GM21526 (cell line): Measurements from ENCODE around the gene ACSL3.

Experiments used
- ATAC-seq: cut with Tn5 transposase; IDR thresholded peaks from one replicate; pipeline ENCODE4 v1.9.1; 2021; ENCODE audit warnings: moderate library complexity; ENCODE audit not compliant: unreplicated experiment, low FRiP score

ACSL3 gene

DNA sequence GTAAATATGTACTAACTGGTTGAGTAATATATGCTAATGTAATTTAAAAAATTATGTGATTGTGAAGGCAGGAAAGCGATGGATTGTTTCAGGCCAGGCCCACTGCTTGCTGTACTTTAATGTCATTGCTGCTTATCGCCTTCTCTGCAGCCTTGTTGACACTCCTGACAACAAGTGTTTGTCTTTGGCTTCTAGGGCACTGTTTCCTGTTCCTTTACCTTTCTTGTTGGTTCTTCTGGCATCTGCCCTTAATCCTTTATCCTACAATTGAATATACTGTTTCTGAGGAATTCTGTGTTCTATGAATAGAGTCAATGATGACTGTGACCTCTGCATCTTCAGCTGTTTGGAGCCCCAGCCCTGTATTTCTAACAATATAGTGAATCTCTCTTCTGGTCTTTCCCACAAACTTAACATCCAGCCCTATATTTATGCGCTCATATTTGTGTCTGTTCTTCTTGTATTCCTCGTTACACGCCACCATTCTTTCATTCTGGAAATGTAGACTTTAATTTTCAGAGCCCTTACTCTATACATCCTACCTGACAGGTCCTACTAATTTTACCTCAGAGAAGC is 17.6 kb downstream of the ACSL3 start:
- no peak for ATAC-seq

DNA sequence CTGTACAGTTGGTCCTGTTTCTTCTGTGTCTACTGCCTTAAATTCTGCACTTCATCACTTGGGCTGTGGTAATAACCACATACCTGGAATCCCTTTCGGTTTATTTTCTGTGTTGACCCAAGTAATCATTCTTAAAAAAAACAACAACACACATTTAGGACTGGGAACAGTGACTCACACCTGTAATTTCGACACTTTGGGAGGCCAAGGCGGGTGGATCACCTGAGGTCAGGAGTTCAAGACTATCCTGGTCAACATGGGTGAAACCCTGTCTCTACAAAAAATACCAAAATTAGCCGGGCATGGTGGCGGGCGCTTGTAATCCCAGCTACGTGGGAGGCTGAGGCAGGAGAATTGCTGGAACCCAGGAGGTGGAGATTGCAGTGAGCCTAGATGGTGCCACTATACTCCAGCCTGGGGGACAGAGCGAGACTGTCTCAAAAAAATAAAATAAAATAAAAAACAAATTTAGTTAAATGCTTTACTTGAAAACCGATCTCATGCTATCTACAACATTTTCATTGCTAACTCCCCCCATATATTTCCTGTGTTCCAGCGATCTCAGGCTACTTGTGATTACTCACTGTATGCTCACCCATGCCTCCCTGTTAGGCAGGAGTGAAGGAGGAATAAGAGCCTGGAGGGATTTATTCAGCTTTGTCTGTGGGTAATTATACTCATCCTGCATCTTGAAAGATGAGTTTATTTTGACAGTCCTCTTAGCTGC is 18.2 kb downstream of the ACSL3 start:
- ATAC-seq = no peak

DNA sequence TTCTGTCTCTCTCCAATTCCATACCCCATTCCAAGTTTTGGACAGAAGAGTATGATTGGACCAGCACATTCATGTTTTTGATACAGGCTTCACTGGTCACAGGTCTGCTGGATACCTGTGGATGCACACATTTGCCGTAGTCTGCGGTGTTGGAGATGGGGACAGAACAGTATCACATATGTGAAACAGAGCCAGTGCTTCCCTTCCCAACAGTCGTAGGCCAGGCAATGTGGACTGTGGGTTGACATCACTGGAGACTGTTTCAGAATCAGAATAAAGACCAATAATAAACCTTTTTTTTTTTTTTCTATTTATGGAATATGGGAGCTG is 18.7 kb downstream of the ACSL3 start:
- ATAC-seq = no peak

DNA sequence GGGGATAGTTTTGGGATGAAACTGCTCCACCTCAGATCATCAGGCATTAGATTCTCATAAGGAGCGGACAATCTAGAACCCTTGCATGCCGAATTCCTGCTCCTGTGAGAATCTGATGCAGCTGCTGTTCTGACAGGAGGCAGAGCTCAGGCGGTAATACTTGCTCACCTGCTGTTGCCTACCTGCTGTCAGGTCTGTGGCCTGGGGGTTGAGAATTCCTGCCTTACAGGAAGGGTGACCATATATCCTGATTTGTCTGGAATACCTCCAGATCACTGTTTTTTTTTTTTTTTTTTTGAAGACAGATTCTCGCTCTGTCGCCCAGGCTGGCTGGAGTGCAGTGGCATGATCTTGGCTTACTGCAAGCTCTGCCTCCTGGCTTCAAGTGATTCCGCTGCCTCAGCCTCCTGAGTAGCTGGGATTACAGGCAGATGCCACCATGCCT is 21.7 kb downstream of the ACSL3 start:
- ATAC-seq = no peak

GRCh38 chr2:222883420-222883819 is 22.6 kb downstream of the ACSL3 start:
- ATAC-seq = no peak

DNA sequence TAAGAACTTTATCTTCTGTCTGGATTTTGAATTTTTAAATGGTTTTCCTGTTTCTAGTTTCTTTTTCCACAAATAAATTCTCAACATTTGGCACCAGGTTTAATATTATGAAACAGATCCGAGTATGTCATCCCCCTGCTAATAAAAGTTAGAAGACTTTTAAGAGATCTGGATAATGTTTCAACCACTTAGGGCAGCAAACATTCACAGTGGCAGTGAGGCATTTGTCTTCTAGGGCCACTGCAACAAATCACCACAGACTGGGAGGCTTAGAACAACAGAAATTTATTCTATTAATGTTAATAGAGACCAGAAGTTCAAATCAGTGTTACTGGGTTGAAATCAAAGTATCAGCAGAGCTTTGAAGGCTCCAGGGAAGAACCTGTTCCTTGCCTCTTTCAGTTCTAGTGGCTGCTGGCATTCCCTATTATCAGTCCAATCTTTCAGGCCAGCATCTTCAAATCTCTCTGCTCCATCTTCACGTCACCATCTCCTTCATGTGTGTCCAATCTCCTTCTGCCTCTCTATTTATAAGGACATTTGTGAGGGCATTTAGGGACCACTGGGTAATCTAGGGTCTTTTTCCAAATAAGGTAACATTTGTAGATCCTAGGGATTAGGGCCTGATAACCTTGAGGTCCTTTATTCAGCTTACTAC is 23.4 kb downstream of the ACSL3 start:
- no peak for ATAC-seq

DNA sequence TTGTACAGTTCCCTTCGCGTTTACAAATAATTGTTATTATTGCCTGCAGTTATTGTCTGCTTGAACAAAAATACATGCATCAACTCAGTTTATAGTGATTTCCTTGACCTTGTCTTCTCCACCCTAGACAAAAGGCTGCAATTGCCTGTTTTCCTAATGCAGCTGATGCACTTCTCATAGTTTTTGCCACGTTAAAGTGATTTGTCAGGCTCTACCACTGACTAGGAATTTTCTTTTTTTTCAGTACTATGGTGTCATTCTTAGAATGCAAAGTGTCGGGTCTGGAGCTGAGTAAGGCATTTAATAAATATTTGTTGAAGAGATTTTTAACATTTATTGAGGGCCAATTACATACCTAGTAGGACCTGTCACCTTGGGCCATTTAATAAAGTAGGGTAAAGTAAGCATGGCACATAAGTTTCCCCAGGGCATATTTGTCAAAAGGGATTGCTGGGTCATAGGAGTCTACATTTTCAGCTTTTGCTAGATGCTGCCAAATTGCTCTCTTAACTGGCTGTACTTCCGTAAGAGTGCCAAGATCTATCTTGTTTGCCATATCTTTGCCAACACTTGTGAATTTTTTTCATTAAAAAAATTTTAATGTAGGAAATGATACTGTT is 24.1 kb downstream of the ACSL3 start:
- ATAC-seq = no peak

- no peak for ATAC-seq
These were observed 26.3 kb downstream of the ACSL3 start for GRCh38 chr2:222887124-222887523.

GRCh38 chr2:222888716-222889115 is 27.9 kb downstream of the ACSL3 start:
- no peak for ATAC-seq

DNA sequence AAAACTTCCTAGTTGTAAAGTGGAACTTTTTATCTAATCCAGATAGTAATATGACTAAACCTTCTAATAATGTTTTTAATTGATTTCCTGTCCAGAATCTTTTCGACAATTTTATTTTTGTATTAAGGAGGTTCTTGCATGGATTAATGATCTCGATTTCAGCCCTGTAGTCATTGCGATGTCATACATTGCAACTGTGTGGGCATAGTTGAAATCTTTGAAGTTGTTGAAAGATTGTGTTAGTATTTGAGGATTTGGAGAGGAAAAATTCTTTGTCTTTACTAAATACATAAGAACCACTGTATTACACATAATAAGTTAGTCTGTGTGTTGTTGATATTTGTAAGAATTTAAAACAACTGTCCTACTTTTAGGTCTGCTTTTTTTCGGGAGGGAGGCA is 31.1 kb downstream of the ACSL3 start:
- ATAC-seq = no peak

GRCh38 chr2:222892321-222892720 is 31.5 kb downstream of the ACSL3 start:
- no peak for ATAC-seq

- no peak for ATAC-seq
These were observed 31.9 kb downstream of the ACSL3 start for GRCh38 chr2:222892761-222893160.

DNA sequence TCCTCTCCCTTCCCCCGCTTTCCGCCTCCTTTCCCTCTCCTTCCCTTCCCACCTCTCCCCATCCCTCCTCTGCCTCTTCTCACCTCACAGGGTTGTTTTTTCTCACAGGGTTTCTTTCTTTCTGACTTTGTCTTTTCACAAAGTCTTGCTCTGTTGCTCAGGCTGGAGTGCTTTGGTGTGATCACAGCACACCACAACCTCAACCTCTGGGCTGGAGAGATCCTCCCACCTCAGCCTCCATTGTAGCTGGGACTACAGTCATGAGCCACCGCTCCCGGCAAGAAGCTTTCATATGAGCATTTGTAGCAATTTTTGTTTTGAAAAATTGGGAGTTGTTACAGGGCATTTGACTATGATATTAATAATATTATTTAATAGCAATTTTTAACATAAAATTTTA is 32.9 kb downstream of the ACSL3 start:
- ATAC-seq = no peak

GRCh38 chr2:222895144-222895543 is 34.3 kb downstream of the ACSL3 start:
- no peak for ATAC-seq

DNA sequence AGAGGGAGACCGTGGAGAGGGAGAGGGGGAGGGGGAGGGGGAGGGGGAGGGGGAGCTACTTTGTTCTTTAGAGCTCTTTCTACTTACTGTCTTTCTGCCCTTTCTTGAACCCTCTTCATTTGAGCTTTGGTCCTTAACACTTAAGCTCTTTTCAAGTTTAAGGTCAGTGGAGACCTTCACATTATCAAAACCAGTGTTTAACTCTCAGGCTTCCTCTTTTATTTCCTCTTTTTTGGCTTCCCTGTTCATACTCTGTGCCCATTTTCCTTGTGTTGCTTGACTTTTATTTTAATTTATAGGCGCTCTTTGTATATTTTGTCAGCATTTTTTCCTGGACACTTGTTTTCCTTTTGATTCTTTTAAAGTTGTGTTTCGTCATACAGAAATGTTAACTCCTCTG is 37.1 kb downstream of the ACSL3 start:
- no peak for ATAC-seq

- no peak for ATAC-seq
These were observed 38.8 kb downstream of the ACSL3 start for GRCh38 chr2:222899413-222900181.

DNA sequence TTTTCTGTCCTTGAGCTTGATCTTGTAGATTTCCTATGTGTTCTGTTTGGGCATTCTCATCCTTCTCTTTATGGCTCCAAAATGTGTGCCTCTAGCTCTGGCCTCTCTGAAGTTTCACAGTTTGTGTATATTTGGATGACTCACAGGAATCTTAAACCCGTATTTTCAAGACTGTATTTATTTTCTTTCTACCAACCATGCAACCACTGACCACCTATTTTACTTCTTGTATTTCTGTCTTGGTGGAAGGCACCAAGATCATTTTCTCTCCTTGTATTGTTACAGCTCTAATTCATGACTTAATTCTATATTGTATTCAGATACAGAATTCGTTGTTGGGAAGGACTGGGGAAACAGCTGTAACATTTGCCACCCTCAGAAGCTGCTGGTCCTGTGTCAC is 39.5 kb downstream of the ACSL3 start:
- no peak for ATAC-seq

- no peak for ATAC-seq
These were observed 41.8 kb downstream of the ACSL3 start for GRCh38 chr2:222902660-222903059.

DNA sequence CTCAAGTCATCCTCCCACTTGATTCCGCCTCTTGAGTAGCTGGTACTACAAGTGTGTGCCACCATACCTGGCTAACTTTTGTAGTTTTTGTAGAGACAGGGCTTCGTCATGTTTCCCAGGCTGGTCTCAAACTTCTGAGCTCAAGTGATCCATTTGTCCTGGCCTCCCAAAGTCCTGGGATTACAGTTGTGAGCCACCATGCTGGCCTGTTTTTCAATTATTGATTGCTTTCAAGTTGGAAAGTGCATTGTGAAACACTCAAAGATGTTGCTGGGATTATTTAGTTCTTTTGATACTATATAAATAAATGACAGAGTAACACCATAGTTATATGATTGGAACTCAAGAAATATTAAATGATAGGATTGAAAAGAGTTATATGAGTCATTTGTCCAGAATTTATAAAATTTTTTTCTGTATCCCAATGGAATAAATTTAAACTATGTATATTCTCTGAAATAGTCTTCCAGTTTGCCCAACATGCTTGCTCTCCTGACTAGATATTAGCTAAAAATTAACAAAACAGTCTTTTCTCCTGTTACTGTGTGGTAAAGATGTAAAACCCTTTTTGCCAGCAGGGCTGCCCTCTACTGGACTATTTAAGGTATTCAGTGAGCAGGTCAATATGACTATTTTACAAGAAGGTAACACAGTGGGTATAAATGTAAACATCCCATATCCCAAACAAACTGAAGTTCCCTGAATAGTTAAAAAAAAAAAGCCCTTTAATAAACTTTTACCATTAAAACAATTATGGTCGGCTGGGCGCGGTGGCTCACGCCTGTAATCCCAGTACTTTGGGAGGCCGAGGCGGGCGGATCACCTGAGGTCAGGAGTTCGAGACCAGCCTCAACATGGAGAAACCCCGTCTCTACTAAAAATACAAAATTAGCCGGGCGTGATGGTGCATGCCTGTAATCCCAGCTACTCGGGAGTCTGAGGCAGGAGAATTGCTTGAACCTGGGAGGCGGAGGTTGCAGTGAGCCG is 42.7 kb downstream of the ACSL3 start:
- peak; percentile 80 for ATAC-seq
